ENCODE results near the gene LCN10.

The LCN10 gene

GRCh38 chr9:136691316-136692184, 51.2 kb downstream of the LCN10 start:
- no peaks in the 10 kb centered on the region for H3K36me3 ChIP-seq
- no peak overlapping the region for H3K27ac ChIP-seq
- H3K27me3 ChIP-seq = no peaks in the 10 kb centered on the region
- no peak for TF ChIP-seq CTCF (IDR thresholded peaks at IDR 0.05)
- H3K4me3 ChIP-seq (ENCODE audit: low read depth in 1 of 2, low read length in 1 of 2) = no peak overlapping the region
- H3K4me1 ChIP-seq (ENCODE audit: control insufficient read depth in 1 of 2, insufficient read depth in 1 of 2, low read depth in 1 of 2, low read length in 1 of 2) = peaks cover 25 to 39% of the 10 kb centered on the region in 2 experiments
- no peaks in the 10 kb centered on the region for H3K9me3 ChIP-seq

DNA sequence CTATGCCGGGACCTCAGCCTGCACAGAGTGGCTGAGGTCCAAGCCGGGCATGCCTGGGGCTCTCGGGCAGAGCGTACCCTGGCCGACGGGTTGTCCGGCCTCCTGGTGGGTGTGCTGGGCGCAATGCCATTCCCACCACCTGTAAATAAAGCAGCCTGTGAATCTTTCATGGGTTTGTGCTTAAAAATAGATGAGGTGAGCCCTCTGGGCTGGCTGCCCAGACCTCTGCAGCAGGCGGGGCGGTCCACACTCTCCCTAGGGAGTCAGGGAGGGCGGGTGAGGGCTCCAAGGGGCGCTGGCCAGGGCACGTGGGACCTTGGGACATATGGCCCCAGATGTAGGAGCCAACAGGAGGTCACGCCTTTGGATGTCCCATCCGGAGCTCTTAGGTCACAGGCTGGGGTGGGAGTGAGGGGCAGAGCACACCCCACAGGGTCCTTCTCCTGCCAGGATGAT, 51.9 kb downstream of the LCN10 start:
- H3K27me3 ChIP-seq = no peaks in the 10 kb centered on the region
- TF ChIP-seq CTCF (IDR thresholded peaks at IDR 0.05) = no peak
- no peak overlapping the region for H3K4me3 ChIP-seq (ENCODE audit: low read depth in 1 of 2, low read length in 1 of 2)
- peaks cover 25 to 38% of the 10 kb centered on the region in 2 experiments for H3K4me1 ChIP-seq (ENCODE audit: control insufficient read depth in 1 of 2, insufficient read depth in 1 of 2, low read depth in 1 of 2, low read length in 1 of 2)
- H3K9me3 ChIP-seq = no peaks in the 10 kb centered on the region
- H3K27ac ChIP-seq = no peak overlapping the region
- no peaks in the 10 kb centered on the region for H3K36me3 ChIP-seq

DNA sequence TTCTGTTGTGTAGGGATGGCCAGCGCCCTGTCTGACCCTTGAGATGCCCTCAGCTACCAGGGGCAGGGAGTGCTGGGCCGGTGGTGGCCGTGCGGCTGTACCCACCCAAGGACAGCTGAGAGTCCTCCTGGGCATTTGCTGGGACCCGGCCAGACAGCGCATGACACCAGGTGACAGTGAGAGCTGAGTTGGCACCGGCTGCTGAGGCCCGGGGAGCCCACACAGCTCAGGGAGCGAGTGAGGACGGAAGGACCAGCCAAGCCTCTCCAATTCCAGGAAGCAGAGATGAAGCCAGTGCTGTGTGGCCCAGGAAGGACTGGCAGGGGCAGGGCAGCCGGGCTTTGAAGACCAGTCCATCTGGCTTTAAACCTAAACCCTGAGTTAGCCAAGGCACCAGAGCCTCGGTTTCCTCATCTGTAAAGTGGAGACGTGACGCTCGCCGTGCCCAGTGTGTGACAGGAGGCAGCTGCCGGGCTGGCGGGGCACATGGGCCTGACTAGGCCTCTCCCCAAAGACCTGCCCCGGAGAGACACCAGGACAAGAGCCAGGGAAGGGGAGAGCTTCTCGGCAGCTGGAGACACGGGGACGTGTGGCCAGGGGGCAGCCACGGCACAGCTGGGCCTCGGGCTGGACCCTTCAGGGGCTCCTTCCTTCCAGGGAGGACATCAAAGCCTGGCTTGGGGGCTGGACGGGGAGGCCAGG, 52.5 kb downstream of the LCN10 start:
- Histone ChIP-seq H3K36me3 (no peaks in the 10 kb centered on the region), H3K4me3 (ENCODE audit: low read depth in 1 of 2, low read length in 1 of 2) (no peak overlapping the region), H3K27ac (no peak overlapping the region), H3K27me3 (no peaks in the 10 kb centered on the region), H3K9me3 (no peaks in the 10 kb centered on the region), H3K4me1 (ENCODE audit: control insufficient read depth in 1 of 2, insufficient read depth in 1 of 2, low read depth in 1 of 2, low read length in 1 of 2) (peaks cover 25 to 38% of the 10 kb centered on the region in 2 experiments)
- no peak for TF ChIP-seq CTCF (IDR thresholded peaks at IDR 0.05)

DNA sequence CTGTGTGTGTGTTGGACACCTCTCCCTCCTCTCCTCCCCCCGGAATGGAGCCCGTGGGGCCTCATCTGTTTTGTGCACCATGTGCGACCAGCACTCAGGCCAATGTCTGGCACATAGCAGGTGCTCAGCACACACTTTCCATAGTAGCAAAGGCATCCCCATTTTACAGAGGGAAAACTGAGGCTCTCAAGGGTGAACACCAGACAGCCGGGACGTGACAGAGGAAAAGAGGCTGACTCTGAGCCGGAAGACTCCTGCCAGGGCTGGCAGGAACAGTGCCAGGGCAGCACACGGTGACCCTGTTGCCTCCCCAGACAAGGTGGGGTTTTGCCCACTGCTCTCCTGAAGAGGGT, 53.7 kb downstream of the LCN10 start:
- Histone ChIP-seq H3K4me3 (ENCODE audit: low read depth in 1 of 2, low read length in 1 of 2) (no peak overlapping the region), H3K9me3 (no peaks in the 10 kb centered on the region), H3K27ac (no peak overlapping the region), H3K4me1 (ENCODE audit: control insufficient read depth in 1 of 2, insufficient read depth in 1 of 2, low read depth in 1 of 2, low read length in 1 of 2) (peaks cover 30 to 37% of the 10 kb centered on the region in 2 experiments), H3K27me3 (no peaks in the 10 kb centered on the region), H3K36me3 (no peaks in the 10 kb centered on the region)
- TF ChIP-seq CTCF (IDR thresholded peaks at IDR 0.05) = no peak

DNA sequence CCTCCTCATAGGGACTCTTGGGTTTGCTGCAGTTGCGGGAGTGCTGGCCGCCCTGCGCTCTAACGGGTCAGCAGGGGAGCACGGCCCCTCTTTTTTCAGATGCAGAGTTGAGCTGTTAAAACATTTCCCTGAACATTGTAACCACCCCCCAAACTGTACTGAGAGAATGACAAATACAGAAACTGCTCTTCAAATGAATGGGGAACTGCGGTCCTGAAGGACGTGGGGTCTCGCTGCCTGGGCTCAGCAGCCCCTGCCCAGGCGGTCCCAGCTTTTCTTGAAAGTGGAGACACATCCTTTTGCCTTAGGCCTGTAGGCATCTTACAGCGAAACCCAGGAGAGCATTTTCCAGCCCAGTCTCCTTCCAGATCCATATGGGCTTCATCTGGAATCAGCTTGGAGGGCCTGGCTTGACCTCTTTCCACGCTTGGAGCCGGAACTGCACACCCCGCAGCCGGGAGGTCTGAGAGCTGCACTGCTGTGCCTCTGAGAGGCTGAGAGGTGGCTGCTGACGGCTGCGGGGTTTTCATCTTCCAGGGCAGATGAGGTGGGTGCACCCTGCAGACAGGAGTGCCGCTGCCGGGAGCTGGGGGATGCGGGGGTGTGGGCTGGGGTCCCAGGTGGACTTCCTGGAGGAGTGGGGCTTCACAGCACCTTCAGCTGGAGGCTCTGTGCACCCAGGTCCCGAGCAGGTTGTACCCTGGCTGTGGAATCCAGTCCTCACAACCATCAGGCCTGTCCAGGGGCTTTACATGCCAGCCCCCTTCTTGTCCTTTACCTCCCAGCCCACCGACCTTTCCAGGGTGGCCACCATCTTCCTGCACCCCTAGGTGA, 54.2 kb downstream of the LCN10 start:
- peak overlapping the region; percentile 95 for H3K27ac ChIP-seq
- H3K4me1 ChIP-seq (ENCODE audit: control insufficient read depth in 1 of 2, insufficient read depth in 1 of 2, low read depth in 1 of 2, low read length in 1 of 2) = peaks cover 30 to 36% of the 10 kb centered on the region in 2 experiments
- H3K9me3 ChIP-seq = no peaks in the 10 kb centered on the region
- H3K36me3 ChIP-seq = no peaks in the 10 kb centered on the region
- TF ChIP-seq CTCF (IDR thresholded peaks at IDR 0.05) = no peak
- no peaks in the 10 kb centered on the region for H3K27me3 ChIP-seq
- H3K4me3 ChIP-seq (ENCODE audit: low read depth in 1 of 2, low read length in 1 of 2) = peak overlapping the region; percentile 57 to 88
